Measurements from ENCODE around the gene ALPK3.

Gene ALPK3

DNA sequence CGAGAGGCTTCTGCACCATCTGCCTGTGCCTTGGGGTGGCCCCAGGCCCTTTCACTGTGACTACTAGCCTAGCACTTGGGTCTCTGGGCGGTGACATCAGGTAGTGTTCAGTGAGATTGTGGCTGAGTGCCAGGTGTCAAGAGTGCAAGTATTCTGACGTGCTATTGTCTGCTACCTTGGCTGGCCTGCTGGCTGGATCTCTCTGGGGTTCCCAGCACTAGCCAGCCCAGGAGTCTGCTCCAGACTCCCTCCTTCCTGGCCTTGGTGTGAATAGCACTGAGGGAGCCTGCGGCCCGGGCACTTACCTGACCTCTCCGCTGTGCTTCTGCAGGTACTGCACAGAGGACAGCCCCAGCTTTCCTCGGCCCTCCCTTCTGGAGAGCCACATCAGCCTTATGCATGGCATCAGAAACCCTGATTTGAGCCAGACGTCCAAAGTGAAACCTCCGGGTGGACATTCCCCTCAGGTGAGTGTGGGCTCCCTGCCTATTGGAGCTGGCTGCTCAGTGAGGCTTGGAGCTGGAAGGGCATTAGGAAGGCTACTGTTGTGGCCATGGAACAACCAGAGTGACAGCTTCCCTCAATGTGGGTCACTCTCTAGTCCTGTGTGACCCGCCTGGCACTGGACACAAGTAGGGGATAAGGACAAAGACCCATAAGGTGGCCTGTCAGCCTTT, 17.5 kb upstream of the ALPK3 start:
- no peak overlapping the region for H3K9ac ChIP-seq (ENCODE audit: low read length)
- no peaks in the 10 kb centered on the region for H3K27me3 ChIP-seq (ENCODE audit: control insufficient read depth, insufficient read depth, low read length)
- no peak overlapping the region for H3K4me3 ChIP-seq (ENCODE audit: low read length)
- no peaks in the 10 kb centered on the region for H3K4me1 ChIP-seq (ENCODE audit: control insufficient read depth, insufficient read depth, low read length)
- H3K36me3 ChIP-seq (ENCODE audit: control insufficient read depth, insufficient read depth, low read length), result peaks cover 13% of the 10 kb centered on the region
- H3K9me3 ChIP-seq (ENCODE audit: control insufficient read depth, low read length), result no peaks in the 10 kb centered on the region

- H3K36me3 ChIP-seq (ENCODE audit: control insufficient read depth, insufficient read depth, low read length), result peaks cover 13% of the 10 kb centered on the region
- H3K9me3 ChIP-seq (ENCODE audit: control insufficient read depth, low read length), result no peaks in the 10 kb centered on the region
- H3K4me3 ChIP-seq (ENCODE audit: low read length), result no peak overlapping the region
- H3K27me3 ChIP-seq (ENCODE audit: control insufficient read depth, insufficient read depth, low read length), result no peaks in the 10 kb centered on the region
- no peak overlapping the region for H3K9ac ChIP-seq (ENCODE audit: low read length)
- peaks cover 6% of the 10 kb centered on the region for H3K4me1 ChIP-seq (ENCODE audit: control insufficient read depth, insufficient read depth, low read length)
Observed at GRCh38 chr15:84800365-84800806, 16.8 kb upstream of the ALPK3 start.

DNA sequence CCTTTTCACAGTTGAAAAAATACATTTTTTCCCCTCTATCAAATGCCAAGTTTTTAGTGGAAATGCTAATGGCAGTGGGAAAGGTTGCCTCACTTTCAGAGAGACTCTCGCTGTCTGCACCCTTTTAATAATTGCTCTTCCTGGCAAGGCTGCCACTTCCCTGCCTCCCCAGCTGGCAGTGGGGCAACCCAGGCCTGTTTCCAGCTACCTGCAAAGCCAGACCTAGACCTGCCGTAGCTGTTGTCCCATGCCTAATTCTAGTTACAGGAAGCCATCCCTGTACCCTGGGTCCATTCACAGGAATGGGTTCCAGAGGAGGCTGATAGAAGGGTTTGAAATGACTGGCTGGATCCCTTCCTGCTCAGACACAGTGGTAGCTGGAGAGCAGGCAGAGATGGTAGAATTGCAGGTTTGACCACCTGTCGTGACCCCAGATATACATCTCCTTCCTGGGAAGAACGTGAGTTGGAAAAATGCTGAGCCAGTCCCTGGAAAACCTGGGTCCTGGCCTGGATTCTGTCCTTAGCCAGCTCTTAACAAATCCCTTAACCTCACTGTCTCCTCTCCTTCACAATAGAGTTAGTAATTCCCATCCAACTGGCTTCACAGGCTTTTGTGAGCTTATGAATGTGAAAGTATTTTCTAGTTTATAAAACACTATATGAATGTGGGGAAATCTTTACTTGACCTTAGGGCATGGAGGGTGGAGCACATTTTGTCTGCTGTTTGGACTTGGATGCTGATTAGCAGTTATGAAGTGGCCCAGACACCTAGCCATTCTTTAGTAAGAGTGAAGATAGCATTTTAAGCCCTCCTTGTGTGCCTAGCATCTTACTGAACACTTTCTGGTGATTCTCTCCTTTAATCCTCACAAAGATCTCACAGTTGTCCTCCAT, 12.9 kb upstream of the ALPK3 start:
- Histone ChIP-seq H3K4me3 (ENCODE audit: low read length) (no peak overlapping the region), H3K9ac (ENCODE audit: low read length) (no peak overlapping the region), H3K4me1 (ENCODE audit: control insufficient read depth, insufficient read depth, low read length) (peaks cover 7% of the 10 kb centered on the region), H3K9me3 (ENCODE audit: control insufficient read depth, low read length) (no peaks in the 10 kb centered on the region), H3K36me3 (ENCODE audit: control insufficient read depth, insufficient read depth, low read length) (peaks cover 13% of the 10 kb centered on the region), H3K27me3 (ENCODE audit: control insufficient read depth, insufficient read depth, low read length) (no peaks in the 10 kb centered on the region)

DNA sequence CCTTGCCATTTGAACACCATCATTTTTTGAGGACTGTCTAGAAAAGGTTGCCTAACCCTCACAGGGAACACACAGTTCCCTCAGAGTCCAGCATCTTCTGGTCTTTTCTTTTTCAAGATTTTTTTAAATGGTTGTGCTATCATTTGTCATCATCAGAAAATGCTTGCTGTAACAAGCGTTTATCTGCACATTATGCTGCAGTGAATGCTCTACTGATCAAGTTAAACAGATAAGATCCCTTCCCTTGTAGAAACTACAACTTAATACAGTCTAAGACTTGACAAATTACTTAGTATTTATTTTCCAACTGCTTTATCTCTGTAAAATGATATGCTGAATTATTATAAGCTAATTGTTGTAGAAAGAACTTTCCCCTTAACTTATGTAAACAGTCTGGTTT, 11.9 kb upstream of the ALPK3 start:
- H3K4me1 ChIP-seq (ENCODE audit: control insufficient read depth, insufficient read depth, low read length), result peaks cover 7% of the 10 kb centered on the region
- H3K27me3 ChIP-seq (ENCODE audit: control insufficient read depth, insufficient read depth, low read length), result no peaks in the 10 kb centered on the region
- H3K9me3 ChIP-seq (ENCODE audit: control insufficient read depth, low read length), result no peaks in the 10 kb centered on the region
- H3K9ac ChIP-seq (ENCODE audit: low read length), result no peak overlapping the region
- H3K4me3 ChIP-seq (ENCODE audit: low read length), result no peak overlapping the region
- H3K36me3 ChIP-seq (ENCODE audit: control insufficient read depth, insufficient read depth, low read length), result peaks cover 7% of the 10 kb centered on the region

DNA sequence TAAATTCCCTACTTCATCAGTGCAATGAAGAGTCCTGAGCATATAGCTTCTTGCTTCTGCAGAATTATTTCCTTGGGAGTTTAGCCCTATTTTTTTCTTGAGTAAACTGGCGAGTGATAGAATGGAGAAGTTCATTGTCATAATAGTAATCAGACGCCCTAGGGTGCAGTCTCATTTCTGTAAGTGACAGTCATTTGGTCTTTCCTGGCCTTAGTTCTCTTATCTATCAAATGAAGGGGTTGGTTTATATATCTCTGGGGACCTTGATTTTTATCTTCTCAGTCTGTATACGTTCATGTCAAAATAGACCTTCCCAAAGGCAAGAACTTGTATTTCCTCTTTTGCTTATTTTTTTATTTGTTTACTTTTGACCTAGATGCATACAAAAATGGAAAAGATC, 9.9 kb upstream of the ALPK3 start:
- H3K9me3 ChIP-seq (ENCODE audit: control insufficient read depth, low read length), result no peaks in the 10 kb centered on the region
- H3K4me1 ChIP-seq (ENCODE audit: control insufficient read depth, insufficient read depth, low read length), result peaks cover 7% of the 10 kb centered on the region
- no peak overlapping the region for H3K9ac ChIP-seq (ENCODE audit: low read length)
- no peak overlapping the region for H3K4me3 ChIP-seq (ENCODE audit: low read length)
- no peaks in the 10 kb centered on the region for H3K27me3 ChIP-seq (ENCODE audit: control insufficient read depth, insufficient read depth, low read length)
- no peaks in the 10 kb centered on the region for H3K36me3 ChIP-seq (ENCODE audit: control insufficient read depth, insufficient read depth, low read length)

DNA sequence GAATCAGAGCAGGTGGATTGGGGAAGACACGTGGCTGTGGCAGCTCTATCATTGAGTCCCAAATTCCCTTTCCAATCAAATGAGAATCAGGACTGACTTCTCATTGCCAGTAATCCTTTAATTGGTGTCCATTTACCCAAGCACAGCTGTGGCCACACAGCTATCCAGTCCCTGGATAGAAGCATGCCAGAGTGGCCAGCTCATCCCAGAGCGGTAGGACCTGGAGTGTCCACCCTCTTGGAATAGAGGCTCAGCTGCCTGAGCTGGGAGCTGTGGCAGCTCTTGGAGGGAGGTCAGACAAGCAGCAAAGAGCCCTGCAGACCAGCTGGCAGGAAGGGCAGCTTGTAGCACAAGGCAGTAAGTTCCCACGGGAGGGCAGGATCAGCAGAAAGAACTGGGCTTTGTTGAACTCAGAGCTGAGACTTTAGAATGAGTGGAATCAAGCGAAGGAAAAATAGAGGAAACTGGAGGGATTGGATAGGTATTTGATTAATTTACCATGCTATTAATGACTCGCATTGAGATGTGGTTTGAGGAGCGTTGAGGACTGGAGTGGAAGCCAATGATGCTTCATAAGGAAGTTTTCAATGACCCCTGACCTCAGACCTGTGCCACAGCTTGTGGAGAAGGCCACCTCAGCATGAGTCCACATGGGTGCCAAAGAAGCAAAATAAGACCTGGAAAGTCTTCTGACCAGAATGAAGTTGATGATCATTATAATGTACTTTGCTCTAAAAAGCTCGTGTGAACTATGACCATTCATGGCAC, 6.9 kb upstream of the ALPK3 start:
- Histone ChIP-seq H3K9ac (ENCODE audit: low read length) (no peak overlapping the region), H3K9me3 (ENCODE audit: control insufficient read depth, low read length) (no peaks in the 10 kb centered on the region), H3K4me3 (ENCODE audit: low read length) (no peak overlapping the region), H3K4me1 (ENCODE audit: control insufficient read depth, insufficient read depth, low read length) (peaks cover 2% of the 10 kb centered on the region), H3K36me3 (ENCODE audit: control insufficient read depth, insufficient read depth, low read length) (no peaks in the 10 kb centered on the region), H3K27me3 (ENCODE audit: control insufficient read depth, insufficient read depth, low read length) (no peaks in the 10 kb centered on the region)

GRCh38 chr15:84811151-84811550, 6.0 kb upstream of the ALPK3 start:
- no peak overlapping the region for H3K4me3 ChIP-seq (ENCODE audit: low read length)
- H3K4me1 ChIP-seq (ENCODE audit: control insufficient read depth, insufficient read depth, low read length), result no peaks in the 10 kb centered on the region
- no peaks in the 10 kb centered on the region for H3K27me3 ChIP-seq (ENCODE audit: control insufficient read depth, insufficient read depth, low read length)
- H3K36me3 ChIP-seq (ENCODE audit: control insufficient read depth, insufficient read depth, low read length), result no peaks in the 10 kb centered on the region
- H3K9me3 ChIP-seq (ENCODE audit: control insufficient read depth, low read length), result no peaks in the 10 kb centered on the region
- H3K9ac ChIP-seq (ENCODE audit: low read length), result no peak overlapping the region

DNA sequence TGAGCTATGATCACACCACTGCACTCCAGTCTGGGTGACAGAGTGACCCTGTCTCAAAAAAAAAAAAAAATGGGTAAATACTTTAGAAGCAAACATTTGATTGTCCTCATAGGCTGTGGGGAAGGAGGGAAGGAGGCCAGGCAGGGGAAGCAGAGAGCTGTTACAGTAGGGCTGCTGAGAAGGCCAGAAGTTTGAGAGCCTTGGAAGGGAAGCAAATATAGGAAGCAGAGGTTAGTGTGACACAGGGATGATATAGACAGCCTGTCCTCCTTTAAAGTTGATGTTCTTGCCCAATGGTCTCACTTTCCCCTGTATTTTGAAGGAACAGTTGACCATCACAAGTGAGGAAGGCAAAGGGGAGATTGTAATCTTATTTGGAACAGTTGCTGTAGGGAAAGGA, 5.3 kb upstream of the ALPK3 start:
- H3K9me3 ChIP-seq (ENCODE audit: control insufficient read depth, low read length), result no peaks in the 10 kb centered on the region
- H3K27me3 ChIP-seq (ENCODE audit: control insufficient read depth, insufficient read depth, low read length), result peaks cover 3% of the 10 kb centered on the region
- peaks cover 3% of the 10 kb centered on the region for H3K4me1 ChIP-seq (ENCODE audit: control insufficient read depth, insufficient read depth, low read length)
- H3K4me3 ChIP-seq (ENCODE audit: low read length), result no peak overlapping the region
- no peak overlapping the region for H3K9ac ChIP-seq (ENCODE audit: low read length)
- H3K36me3 ChIP-seq (ENCODE audit: control insufficient read depth, insufficient read depth, low read length), result no peaks in the 10 kb centered on the region

GRCh38 chr15:84812842-84813241, 4.3 kb upstream of the ALPK3 start:
- no peak overlapping the region for H3K4me3 ChIP-seq (ENCODE audit: low read length)
- no peaks in the 10 kb centered on the region for H3K9me3 ChIP-seq (ENCODE audit: control insufficient read depth, low read length)
- no peak overlapping the region for H3K9ac ChIP-seq (ENCODE audit: low read length)
- H3K4me1 ChIP-seq (ENCODE audit: control insufficient read depth, insufficient read depth, low read length), result peaks cover 10% of the 10 kb centered on the region
- H3K27me3 ChIP-seq (ENCODE audit: control insufficient read depth, insufficient read depth, low read length), result peaks cover 5% of the 10 kb centered on the region
- no peaks in the 10 kb centered on the region for H3K36me3 ChIP-seq (ENCODE audit: control insufficient read depth, insufficient read depth, low read length)

DNA sequence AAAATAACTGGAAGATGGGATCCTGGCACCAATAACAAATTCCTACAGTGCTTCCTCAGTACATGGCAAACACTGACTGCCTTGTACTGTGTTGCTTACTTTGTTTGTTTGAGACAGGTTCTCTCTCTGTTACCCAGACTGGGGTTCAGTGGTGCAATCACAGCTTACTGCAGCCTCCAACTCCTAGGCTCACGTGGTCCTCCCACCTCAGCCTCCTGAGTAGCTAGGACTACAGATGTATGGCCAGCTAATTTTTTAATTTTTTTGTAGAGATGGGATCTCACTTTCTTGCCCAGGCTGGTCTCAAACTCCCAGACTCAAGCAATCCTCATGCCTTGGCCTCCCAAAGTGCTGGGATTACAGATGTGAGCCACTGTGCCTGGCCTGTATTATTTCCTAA, 3.7 kb upstream of the ALPK3 start:
- Histone ChIP-seq H3K36me3 (ENCODE audit: control insufficient read depth, insufficient read depth, low read length) (no peaks in the 10 kb centered on the region), H3K4me1 (ENCODE audit: control insufficient read depth, insufficient read depth, low read length) (peaks cover 16% of the 10 kb centered on the region), H3K9ac (ENCODE audit: low read length) (no peak overlapping the region), H3K4me3 (ENCODE audit: low read length) (no peak overlapping the region), H3K9me3 (ENCODE audit: control insufficient read depth, low read length) (no peaks in the 10 kb centered on the region), H3K27me3 (ENCODE audit: control insufficient read depth, insufficient read depth, low read length) (peaks cover 5% of the 10 kb centered on the region)

DNA sequence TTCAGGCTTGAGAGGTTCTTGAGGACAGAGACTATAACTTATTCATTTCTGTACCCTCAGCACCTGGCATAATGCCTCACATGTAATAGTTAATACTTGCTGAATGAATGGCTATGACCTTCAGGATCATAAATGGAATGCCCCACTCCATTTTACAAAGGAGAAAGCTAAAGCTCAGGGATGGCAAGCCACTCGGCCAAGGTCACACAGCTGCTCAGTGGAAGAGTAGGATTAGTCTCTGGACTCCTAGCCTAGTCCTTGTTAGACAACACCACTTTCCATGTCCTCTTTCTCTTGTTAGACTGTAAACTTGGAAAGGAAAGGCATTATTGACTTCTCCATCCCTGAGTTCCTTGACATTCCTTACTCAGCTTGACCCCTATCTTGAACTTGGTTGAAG, 3.2 kb upstream of the ALPK3 start:
- Histone ChIP-seq H3K36me3 (ENCODE audit: control insufficient read depth, insufficient read depth, low read length) (no peaks in the 10 kb centered on the region), H3K9me3 (ENCODE audit: control insufficient read depth, low read length) (no peaks in the 10 kb centered on the region), H3K9ac (ENCODE audit: low read length) (no peak overlapping the region), H3K4me3 (ENCODE audit: low read length) (no peak overlapping the region), H3K4me1 (ENCODE audit: control insufficient read depth, insufficient read depth, low read length) (peaks cover 21% of the 10 kb centered on the region), H3K27me3 (ENCODE audit: control insufficient read depth, insufficient read depth, low read length) (peaks cover 5% of the 10 kb centered on the region)

GRCh38 chr15:84814916-84815315, 2.2 kb upstream of the ALPK3 start:
- Histone ChIP-seq H3K9ac (ENCODE audit: low read length) (no peak overlapping the region), H3K4me1 (ENCODE audit: control insufficient read depth, insufficient read depth, low read length) (peaks cover 24% of the 10 kb centered on the region), H3K27me3 (ENCODE audit: control insufficient read depth, insufficient read depth, low read length) (peaks cover 5% of the 10 kb centered on the region), H3K9me3 (ENCODE audit: control insufficient read depth, low read length) (no peaks in the 10 kb centered on the region), H3K4me3 (ENCODE audit: low read length) (no peak overlapping the region), H3K36me3 (ENCODE audit: control insufficient read depth, insufficient read depth, low read length) (no peaks in the 10 kb centered on the region)

Measured in mucosa of stomach (tissue), 1 donor.